Activated CD8-positive, alpha-beta memory T cell treated with anti-CD3 and anti-CD28 coated beads for 48 hours (primary cell): ENCODE measurements around the gene ATP5MK.
"Not testable (repeated sequence)": the region's sequence is repeated elsewhere in the genome, so short reads cannot be mapped to it uniquely, and the experiment has no call there.

Experiments
- DNase-seq, 3 experiments: peaks; one replicate each; pipeline ENCODE4 v3.0.0-alpha.2; 2020; ENCODE audit warnings: low read depth in 2 of 3, low spot score in 2 of 3

The ATP5MK gene

GRCh38 chr10:103397191-103397825, 1.0 kb upstream of the ATP5MK start:
- DNase-seq = no peak

DNA sequence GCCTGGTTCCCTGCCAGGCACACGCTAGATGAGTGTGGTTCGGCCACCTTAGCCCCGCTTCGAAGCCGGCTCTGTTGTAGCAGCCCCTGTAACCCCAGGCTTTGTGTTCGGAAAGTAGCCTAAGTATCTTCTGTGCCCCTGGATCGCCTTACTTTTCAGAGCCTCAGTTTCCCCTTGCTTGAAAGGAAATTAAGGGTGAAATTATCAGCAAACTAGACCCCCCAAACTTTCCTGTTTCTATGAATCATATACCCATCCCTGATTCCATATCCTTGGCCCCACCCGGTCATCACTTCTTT, 463 bp upstream of the ATP5MK start:
- DNase-seq = no peak

DNA sequence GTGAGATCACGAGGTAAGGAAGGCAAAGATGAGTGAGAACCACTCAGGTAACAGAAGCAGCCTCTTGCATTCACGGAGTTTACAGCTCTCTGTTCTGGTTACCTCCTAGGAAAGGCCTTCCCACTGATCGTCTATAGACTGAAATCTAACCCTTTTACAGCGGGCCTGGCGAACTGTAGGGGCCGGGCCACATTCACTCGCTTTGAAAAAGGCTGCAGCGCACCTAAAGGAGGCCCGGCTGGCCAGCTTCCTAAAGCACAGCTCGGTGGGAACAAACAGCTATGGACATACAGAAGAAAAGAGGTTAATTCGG, 565 bp downstream of the ATP5MK start:
- DNase-seq = no peak

DNA sequence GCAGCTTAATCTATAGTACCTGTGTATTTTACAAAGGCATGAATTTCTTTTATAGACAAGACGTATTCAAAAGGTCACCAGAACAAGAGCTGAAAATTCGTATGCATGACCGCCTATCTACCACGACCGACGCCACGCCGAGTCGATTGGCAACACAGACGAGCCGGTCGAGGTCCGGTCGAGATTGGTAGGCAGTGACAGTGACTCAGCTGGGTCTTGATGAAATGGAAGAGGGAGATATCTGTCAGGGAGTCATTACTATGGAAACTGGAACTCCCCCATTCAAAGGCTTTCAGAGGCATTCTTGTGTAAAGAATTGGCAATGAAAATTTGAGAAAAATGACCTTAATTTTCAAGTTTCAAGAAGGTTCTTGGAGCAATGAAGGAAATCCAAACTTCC, 2.1 kb downstream of the ATP5MK start:
- DNase-seq = no peak

DNA sequence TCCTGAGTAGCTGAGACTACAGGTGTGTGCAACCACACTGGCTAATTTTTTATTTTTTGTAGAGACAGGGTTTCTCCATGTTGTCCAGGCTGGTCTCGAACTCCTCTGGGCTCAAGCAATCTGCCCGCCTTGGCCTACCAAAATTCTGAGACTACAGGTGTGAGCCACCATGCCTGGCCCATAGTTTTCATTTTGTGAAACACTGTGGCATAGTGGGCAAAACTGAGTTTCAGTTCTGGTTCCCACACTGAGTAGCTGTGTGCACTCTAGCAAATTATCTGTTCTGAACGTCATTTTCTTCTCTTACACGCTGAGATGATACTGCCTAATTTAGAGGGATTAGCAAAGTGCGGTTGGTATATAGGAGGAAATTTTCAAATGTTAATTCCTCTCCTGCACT, 13.5 kb downstream of the ATP5MK start:
- no peak for DNase-seq

- no peak for DNase-seq
Measured at GRCh38 chr10:103374263-103374662, 22.0 kb downstream of the ATP5MK start.

DNA sequence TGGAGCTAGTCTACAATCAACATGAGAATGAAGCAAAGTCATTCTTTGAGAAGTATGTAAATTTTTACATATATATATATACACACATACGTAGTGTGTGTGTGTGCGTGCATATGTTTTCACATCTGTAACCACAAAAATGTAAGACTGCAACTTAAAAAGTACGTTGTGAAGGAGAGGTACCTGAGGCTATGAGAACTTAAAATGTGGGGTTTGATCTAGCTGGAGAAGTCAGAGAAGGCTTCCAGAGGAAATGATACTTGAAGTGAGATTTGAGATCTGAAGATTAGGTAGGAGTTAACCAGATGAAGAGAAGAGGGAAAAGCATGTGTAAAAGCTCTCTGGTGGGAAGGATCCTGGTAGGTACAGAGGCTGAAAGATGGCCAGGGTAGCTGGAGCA, 22.7 kb downstream of the ATP5MK start:
- no peak for DNase-seq

- peak; percentile 53 to 76 (median 75) for DNase-seq
Measured at GRCh38 chr10:103367782-103368518, 28.3 kb downstream of the ATP5MK start, which contains the start of gene TAF5. TSS of gene TAF5 (plus strand) at chr10:103367976. CDS start at chr10:103367990, 14 bp downstream.

GRCh38 chr10:103367379-103367781, 28.9 kb downstream of the ATP5MK start:
- DNase-seq = no peak

DNA sequence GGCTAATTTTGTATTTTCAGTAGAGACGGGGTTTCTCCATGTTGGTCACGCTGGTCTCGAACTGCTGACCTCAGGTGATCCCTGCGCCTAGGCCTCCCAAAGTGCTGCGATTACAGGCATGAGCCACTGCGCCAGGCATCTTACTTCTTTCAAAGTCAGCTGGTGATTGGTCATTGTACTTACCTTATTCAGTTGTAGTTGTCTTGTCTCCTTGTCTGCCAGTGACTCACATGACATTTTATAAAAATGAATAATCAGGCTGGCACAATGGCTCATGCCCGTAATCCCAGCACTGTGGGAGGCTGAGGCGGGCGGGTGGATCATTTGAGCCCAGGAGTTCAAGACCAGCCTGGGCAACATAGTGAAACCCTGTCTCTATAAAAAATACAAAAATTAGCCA, 35.5 kb downstream of the ATP5MK start:
- not testable (repeated sequence) for DNase-seq

- DNase-seq = not testable (repeated sequence)
Measured at GRCh38 chr10:103359493-103359892, 36.8 kb downstream of the ATP5MK start.

DNA sequence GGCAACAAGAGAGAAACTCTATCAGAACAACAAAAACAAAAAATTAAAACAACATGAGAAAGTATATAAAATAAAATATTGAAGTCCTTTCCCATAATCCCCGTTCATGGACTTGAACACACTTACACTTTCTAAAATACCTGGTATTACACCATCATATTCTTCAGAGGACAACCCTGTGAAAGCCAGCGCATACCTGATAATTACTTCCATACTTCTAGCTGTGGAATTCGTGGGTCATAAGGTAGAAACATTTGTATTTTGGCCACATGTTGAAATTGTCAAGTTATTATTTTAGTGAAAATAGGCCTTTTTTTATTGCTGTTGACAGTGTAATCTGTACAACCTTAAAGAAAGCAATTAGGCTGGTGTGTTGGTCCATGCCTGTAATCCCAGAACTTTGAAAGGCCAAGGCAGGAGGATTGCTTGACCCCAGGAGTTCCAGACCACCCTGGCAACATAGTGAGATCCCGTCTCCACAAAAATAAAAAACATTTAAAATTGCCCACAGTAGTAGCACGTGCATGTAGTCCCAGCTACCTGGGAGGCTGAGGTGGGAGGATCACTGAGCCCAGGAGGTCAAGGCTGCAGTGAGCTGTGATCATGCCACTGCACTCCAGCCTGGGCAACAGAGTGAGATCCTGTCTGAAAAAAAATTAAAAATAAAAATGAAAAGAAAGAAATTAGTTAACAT, 40.2 kb downstream of the ATP5MK start:
- no peak for DNase-seq

DNA sequence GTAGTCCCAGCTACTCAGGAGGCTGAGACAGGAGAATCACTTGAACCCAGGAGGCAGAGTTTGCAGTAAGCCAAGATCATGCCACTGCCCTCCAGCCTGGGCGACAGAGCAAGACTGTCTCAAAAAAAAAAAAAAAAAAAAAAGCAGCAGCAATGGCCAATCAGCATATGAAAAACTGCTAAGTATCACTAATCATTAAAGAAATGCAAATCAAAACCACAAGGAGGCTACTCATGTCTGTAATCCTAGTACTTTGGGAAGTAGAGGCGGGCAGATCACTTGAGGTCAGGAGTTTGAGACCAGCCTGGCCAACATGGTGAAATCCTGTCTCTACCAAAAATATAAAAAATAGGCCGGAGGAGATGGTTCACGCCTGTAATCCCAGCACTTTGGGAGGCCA, 41.7 kb downstream of the ATP5MK start:
- not testable (repeated sequence) for DNase-seq

GRCh38 chr10:103353281-103353680, 43.0 kb downstream of the ATP5MK start:
- DNase-seq = no peak

DNA sequence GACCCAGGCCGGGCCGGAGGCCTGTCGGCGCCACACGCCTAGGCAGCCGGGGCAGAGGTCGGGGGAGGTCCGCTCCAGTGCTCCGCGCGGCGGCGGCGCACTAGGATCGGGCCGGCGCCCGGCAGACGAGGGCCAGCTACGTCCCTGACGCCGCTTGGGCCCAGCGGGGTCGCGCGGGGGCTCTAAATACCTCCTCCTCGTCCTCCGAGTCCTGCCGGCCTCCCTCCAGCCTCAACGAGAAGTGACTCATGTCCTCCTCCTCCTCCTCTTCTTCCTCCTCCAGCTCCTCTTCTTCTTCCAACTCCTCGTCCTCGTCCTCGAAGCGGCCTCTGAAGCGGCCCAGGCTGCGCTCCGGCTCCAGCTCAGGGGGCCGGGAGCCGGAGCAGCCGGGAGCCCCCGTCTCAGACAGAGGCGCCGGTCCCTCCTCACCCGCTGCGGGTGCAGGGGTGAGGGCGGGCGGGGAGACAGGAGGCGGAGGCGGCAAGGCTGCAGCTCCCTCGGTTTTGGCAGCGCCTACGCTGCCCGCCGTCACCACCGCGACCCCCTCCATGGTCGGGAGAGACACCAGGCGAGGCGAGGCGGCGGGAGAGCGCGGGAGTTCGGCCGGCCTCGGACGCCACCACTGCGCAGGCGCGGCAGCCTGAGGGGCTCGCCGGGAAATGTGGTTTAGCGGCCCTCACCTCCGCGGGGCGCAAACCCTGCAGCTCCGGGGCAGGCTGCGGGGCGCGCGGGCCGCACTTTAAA, 45.6 kb downstream of the ATP5MK start, which contains the start of gene PCGF6:
PCGF6 (minus strand) TSS at position 624 of the 744 bp plus-strand sequence; CDS start at position 550, 74 bp downstream.
- DNase-seq = peak; percentile 61 to 74 (median 69)

GRCh38 chr10:103350175-103350516, 46.1 kb downstream of the ATP5MK start:
- no peak for DNase-seq
